ENCODE data around the gene RPL9.
"Not testable (repeated sequence)": the region's sequence is repeated elsewhere in the genome, so short reads cannot be mapped to it uniquely, and the experiment has no call there.

The RPL9 gene

GRCh38 chr4:39458505-39459300 lies at the start of gene RPL9, which contains the start of gene LIAS:
TSS of gene RPL9 (minus strand) at chr4:39458922. CDS start at chr4:39458439, 483 bp downstream.
TSS of gene LIAS (plus strand) at chr4:39459056. CDS start at chr4:39459118, 62 bp downstream.
- peak; percentile 98 for DNase-seq (ENCODE audit: low spot score)

- no peak for DNase-seq (ENCODE audit: low spot score)
Measured at GRCh38 chr4:39505581-39505980, 46.9 kb upstream of the RPL9 start.

GRCh38 chr4:39504538-39504937 lies 45.8 kb upstream of the RPL9 start:
- no peak for DNase-seq (ENCODE audit: low spot score)

GRCh38 chr4:39502664-39503035 lies 43.9 kb upstream of the RPL9 start:
- not testable (repeated sequence) for DNase-seq (ENCODE audit: low spot score)

GRCh38 chr4:39502019-39502663 lies 43.4 kb upstream of the RPL9 start:
- DNase-seq (ENCODE audit: low spot score), result no peak

- DNase-seq (ENCODE audit: low spot score), result no peak
Measured at GRCh38 chr4:39498727-39499020, 40.0 kb upstream of the RPL9 start.

GRCh38 chr4:39497909-39498726 lies 39.4 kb upstream of the RPL9 start:
- DNase-seq (ENCODE audit: low spot score), result peak; percentile 17

GRCh38 chr4:39495446-39496213 lies 36.9 kb upstream of the RPL9 start:
- DNase-seq (ENCODE audit: low spot score), result no peak

GRCh38 chr4:39494354-39494753 lies 35.6 kb upstream of the RPL9 start:
- no peak for DNase-seq (ENCODE audit: low spot score)

- DNase-seq (ENCODE audit: low spot score), result no peak
Measured at GRCh38 chr4:39490322-39490721, 31.6 kb upstream of the RPL9 start.

GRCh38 chr4:39486221-39486804 lies 27.6 kb upstream of the RPL9 start:
- DNase-seq (ENCODE audit: low spot score), result no peak

GRCh38 chr4:39484582-39485272 lies 26.0 kb upstream of the RPL9 start:
- DNase-seq (ENCODE audit: low spot score), result no peak

- DNase-seq (ENCODE audit: low spot score), result no peak
Measured at GRCh38 chr4:39480902-39481695, 22.4 kb upstream of the RPL9 start.

GRCh38 chr4:39480251-39480650 lies 21.5 kb upstream of the RPL9 start:
- no peak for DNase-seq (ENCODE audit: low spot score)

GRCh38 chr4:39476187-39476895 lies 17.6 kb upstream of the RPL9 start:
- no peak for DNase-seq (ENCODE audit: low spot score)

- no peak for DNase-seq (ENCODE audit: low spot score)
Measured at GRCh38 chr4:39472396-39472795, 13.7 kb upstream of the RPL9 start.

GRCh38 chr4:39470402-39470801 lies 11.7 kb upstream of the RPL9 start:
- no peak for DNase-seq (ENCODE audit: low spot score)

GRCh38 chr4:39469429-39470077 lies 10.8 kb upstream of the RPL9 start:
- DNase-seq (ENCODE audit: low spot score), result peak; percentile 79

- DNase-seq (ENCODE audit: low spot score), result no peak
Measured at GRCh38 chr4:39467464-39467863, 8.7 kb upstream of the RPL9 start.
